SK-N-SH (cell line): ENCODE results near the gene TFIP11. TPM values are rescaled to one million over a fixed set of nuclear protein-coding genes. Genes with fewer than 3 reads are reported as not detected.
A peak's percentile ranks its signal among the peaks of the same experiment; 100 is the strongest.

ENCODE experiments used
- CTCF ChIA-PET: fragments of 300-600, 350-600 bp; formaldehyde crosslinking; extraction: SDS; loops from one replicate; lab custom pipeline; 2021; lab: Yijun Ruan, JAX
- POLR2A ChIA-PET: fragments of 350-600 bp; sonication (Branson Sonifier 250); formaldehyde crosslinking; extraction: SDS; loops from one replicate; lab custom pipeline; 2020; ENCODE audit warnings: antibody characterized with exemption, inconsistent platforms; lab: Yijun Ruan, JAX
- DNase-seq: peaks from one replicate; pipeline ENCODE4 v3.0.0; 2012
- H2AFZ ChIP-seq: fragments of 200-600 bp; sonication (generic); 2 replicates; pipeline ENCODE4 v1.8.1; 2016; ENCODE audit warnings: antibody characterized with exemption, mild to moderate bottlenecking, low read depth
- H3F3A ChIP-seq: fragments of 200-600 bp; sonication (generic); replicated peaks from 2 replicates; pipeline ENCODE3; 2016; ENCODE audit warnings: antibody characterized with exemption, mild to moderate bottlenecking; ENCODE audit not compliant: insufficient read depth
- H3K27ac ChIP-seq, 2 experiments: fragments of 200-500 bp in 1 of 2; fragments of 200-600 bp in 1 of 2; sonication (Bioruptor generic) in 1 of 2; sonication (generic), shearing (Covaris generic) in 1 of 2; 2 replicates each; pipeline versions ENCODE4 v1.5.1 to v1.6.1; 2014 to 2016; ENCODE audit warnings: low read depth in 2 of 2, inconsistent platforms in 1 of 2, low read length in 1 of 2, mild to moderate bottlenecking in 1 of 2, mixed read lengths in 1 of 2
- H3K27me3 ChIP-seq: fragments of 200-600 bp; sonication (generic), shearing (Covaris generic); 2 replicates; pipeline ENCODE4 v1.6.1; 2016; ENCODE audit warnings: mixed run types; ENCODE audit not compliant: insufficient read depth
- H3K36me3 ChIP-seq, 2 experiments: fragments of 200-500 bp in 1 of 2; fragments of 200-600 bp in 1 of 2; sonication (Bioruptor generic) in 1 of 2; sonication (generic) in 1 of 2; replicated peaks in 1 of 2; 2 replicates each; pipeline versions ENCODE3 to v1.5.1; 2014 to 2016; ENCODE audit warnings: low read length in 1 of 2, mild to moderate bottlenecking in 1 of 2; ENCODE audit not compliant: insufficient read depth in 2 of 2, control insufficient read depth in 1 of 2
- H3K4me1 ChIP-seq, 2 experiments: fragments of 200-500 bp in 1 of 2; fragments of 200-600 bp in 1 of 2; sonication (Bioruptor generic) in 1 of 2; sonication (generic), shearing (Covaris generic) in 1 of 2; 2 replicates each; pipeline versions ENCODE4 v1.5.1 to v1.6.1; 2014 to 2016; ENCODE audit warnings: low read depth in 1 of 2, low read length in 1 of 2, mixed run types in 1 of 2; ENCODE audit not compliant: insufficient read depth in 2 of 2, control insufficient read depth in 1 of 2
- H3K4me2 ChIP-seq: fragments of 200-600 bp; sonication (generic), shearing (Covaris generic); 2 replicates; pipeline ENCODE4 v1.6.1; 2017; ENCODE audit warnings: mixed run types
- H3K4me3 ChIP-seq, 2 experiments: fragments of 200-500 bp in 1 of 2; fragments of 200-600 bp in 1 of 2; sonication (Bioruptor generic) in 1 of 2; sonication (generic), shearing (Covaris generic) in 1 of 2; 2 replicates each; pipeline versions ENCODE4 v1.5.1 to v1.8.1; 2014 to 2016; ENCODE audit warnings: low read depth in 2 of 2, inconsistent platforms in 1 of 2, low read length in 1 of 2, mild to moderate bottlenecking in 1 of 2, mixed read lengths in 1 of 2, moderate library complexity in 1 of 2
- H3K79me2 ChIP-seq: fragments of 200-600 bp; sonication (generic); 2 replicates; pipeline ENCODE4 v1.8.1; 2017; ENCODE audit warnings: mild to moderate bottlenecking; ENCODE audit not compliant: insufficient read depth
- H3K9ac ChIP-seq: fragments of 200-600 bp; sonication (generic); 2 replicates; pipeline ENCODE4 v1.6.1; 2017; ENCODE audit warnings: mixed run types
- H3K9me2 ChIP-seq: fragments of 200-600 bp; sonication (generic); 2 replicates; pipeline ENCODE4 v1.6.1; 2017; ENCODE audit warnings: mixed run types
- H3K9me3 ChIP-seq: fragments of 200-600 bp; sonication (generic); 2 replicates; pipeline ENCODE4 v1.6.1; 2017; ENCODE audit warnings: mixed run types, mild to moderate bottlenecking, moderate library complexity
- H4K20me1 ChIP-seq: fragments of 200-600 bp; sonication (generic); 2 replicates; pipeline ENCODE4 v1.6.1; 2017; ENCODE audit warnings: mild to moderate bottlenecking, mixed run types; ENCODE audit not compliant: insufficient read depth
- FOSL2 ChIP-seq: IDR thresholded peaks from 2 replicates; pipeline ENCODE4 v1.4.0; 2012; ENCODE audit warnings: low read depth, mild to moderate bottlenecking, moderate library complexity, borderline replicate concordance
- GATA2 ChIP-seq: sonication (generic); formaldehyde crosslinking; IDR thresholded peaks from 2 replicates; pipeline ENCODE4 v1.5.0; 2020; ENCODE audit warnings: mild to moderate bottlenecking, missing genetic modification reagents
- IRF3 ChIP-seq: fragments of 150-350 bp; IDR thresholded peaks from 2 replicates; pipeline ENCODE4 v1.6.1; 2016; ENCODE audit warnings: mild to moderate bottlenecking, low read depth, low read length
- MEF2A ChIP-seq: IDR thresholded peaks from 2 replicates; pipeline ENCODE4 v1.4.0; 2012; ENCODE audit warnings: low read depth, borderline replicate concordance
- MXI1 ChIP-seq: IDR thresholded peaks from 2 replicates; pipeline ENCODE4 v1.6.1; 2012; ENCODE audit warnings: mild to moderate bottlenecking, low read depth, low read length, improper control_type of control experiment
- NFIC ChIP-seq: IDR thresholded peaks from 2 replicates; pipeline ENCODE4 v1.4.0; 2012; ENCODE audit warnings: borderline replicate concordance
- PBX3 ChIP-seq: IDR thresholded peaks from 2 replicates; pipeline ENCODE4; 2012
- POLR2AphosphoS5 ChIP-seq: IDR thresholded peaks from 2 replicates; pipeline ENCODE4 v1.6.1; 2012; ENCODE audit warnings: low read depth, low read length
- RAD21 ChIP-seq: IDR thresholded peaks from 2 replicates; pipeline ENCODE4 v1.6.1; 2012; ENCODE audit warnings: mild to moderate bottlenecking, low read length
- RCOR1 ChIP-seq: fragments of 150-350 bp; IDR thresholded peaks from 2 replicates; pipeline ENCODE4 v1.6.1; 2017; ENCODE audit warnings: antibody characterized with exemption, low read length
- SIN3A ChIP-seq: IDR thresholded peaks from 2 replicates; pipeline ENCODE4 v1.6.1; 2012; ENCODE audit warnings: low read depth, mild to moderate bottlenecking, low read length, moderate library complexity, borderline replicate concordance
- SMC3 ChIP-seq: IDR thresholded peaks from 2 replicates; pipeline ENCODE4 v1.6.1; 2012; ENCODE audit warnings: low read depth, low read length, improper control_type of control experiment
- USF1 ChIP-seq: IDR thresholded peaks from 2 replicates; pipeline ENCODE4 v1.4.0; 2012; ENCODE audit warnings: low read depth, borderline replicate concordance
- YY1 ChIP-seq: IDR thresholded peaks from 2 replicates; pipeline ENCODE4 v1.4.0; 2012; ENCODE audit warnings: low read depth, mild to moderate bottlenecking
- WGBS: methylation state at CpG from one replicate; pipeline ENCODE4 v1.1.6; 2017; ENCODE audit warnings: low lambda C conversion rate; 5-methylcytosine and 5-hydroxymethylcytosine counted together
- polyA plus RNA-seq, 3 experiments: library from polyadenylated mRNA; depleted of rRNA; stranded (reverse); fragments of >200 nt; gene quantifications; 2 replicates each; pipeline ENCODE4 v1.2.3, GENCODE V29; 2012

Gene TFIP11
- polyA plus RNA-seq, 1 of the 3 experiments (the other 2 are of a cell fraction): 32.8 TPM

GRCh38 chr22:26513838-26514237, 1.6 kb upstream of the TFIP11 start:
- Histone ChIP-seq H3K36me3 (peaks cover 18 to 19% of the 10 kb centered on the region in 2 experiments), H4K20me1 (no peaks in the 10 kb centered on the region), H3K4me3 (peak overlapping the region; percentile 89 to 96; a peak in 3 of 4 replicates), H3K4me1 (peaks cover 12 to 18% of the 10 kb centered on the region in 2 experiments; a peak in 3 of 4 replicates), H2AFZ (no peak overlapping the region), H3K4me2 (peak overlapping the region; percentile 89; the same call in 1 of the 2 replicates), H3K27ac (peak overlapping the region in 1 of 2 experiments; percentile 9; a peak in 1 of 4 replicates), H3K9me2 (no peaks in the 10 kb centered on the region), H3K9me3 (no peaks in the 10 kb centered on the region), H3K27me3 (no peaks in the 10 kb centered on the region), H3K9ac (peak overlapping the region; percentile 86; the same call in 1 of the 2 replicates), H3F3A (no peaks in the 10 kb centered on the region), H3K79me2 (peaks cover 55% of the 10 kb centered on the region)
- DNase-seq: no peak
- WGBS: 38% methylated on average over 1 of the region's 1 CpG
- ChIA-PET POLR2A (no interaction called here), CTCF (interaction anchor here (1.7 kb wide), 2 partner anchors 10 to 17 kb away, joined by 3 to 4 read pairs; no protein-coding TSS in a partner anchor)
- no peak for TF ChIP-seq PBX3
- no peak for TF ChIP-seq YY1
- TF ChIP-seq SMC3: no peak
- no peak for TF ChIP-seq MEF2A
- no peak for TF ChIP-seq NFIC
- no peak for TF ChIP-seq USF1

GRCh38 chr22:26508148-26508547, 4.1 kb downstream of the TFIP11 start:
- H4K20me1 ChIP-seq: no peaks in the 10 kb centered on the region
- H3K27me3 ChIP-seq: no peaks in the 10 kb centered on the region
- H3K9me2 ChIP-seq: no peaks in the 10 kb centered on the region
- no peak overlapping the region for H2AFZ ChIP-seq
- no peak overlapping the region for H3K4me2 ChIP-seq
- H3K9me3 ChIP-seq: no peaks in the 10 kb centered on the region
- no peak overlapping the region for H3K4me3 ChIP-seq
- H3K27ac ChIP-seq: no peak overlapping the region
- TF ChIP-seq SIN3A (no peak), GATA2 (CRISPR knock-in tag) (no peak), POLR2AphosphoS5 (no peak), RAD21 (no peak), IRF3 (no peak), FOSL2 (no peak), RCOR1 (no peak), SMC3 (no peak), NFIC (no peak), MEF2A (no peak), MXI1 (no peak)
- ChIA-PET CTCF (no interaction called here), POLR2A (no interaction called here)
- no peak for DNase-seq
- peaks cover 2 to 12% of the 10 kb centered on the region in 2 experiments; a peak in 3 of 4 replicates for H3K4me1 ChIP-seq
- no peak overlapping the region for H3K9ac ChIP-seq
- H3K79me2 ChIP-seq: peaks cover 42% of the 10 kb centered on the region
- no peaks in the 10 kb centered on the region for H3F3A ChIP-seq
- peaks cover 61 to 66% of the 10 kb centered on the region in 2 experiments for H3K36me3 ChIP-seq
